Middle frontal gyrus (tissue), 1 donor: ENCODE results near the gene CUL2.

Source experiments
- DNase-seq: peaks from one replicate; pipeline ENCODE4 v3.0.0-alpha.2; 2015; ENCODE audit warnings: low spot score; ENCODE audit errors: extremely low spot score

CUL2 gene

GRCh38 chr10:35090162-35090954 lies at the start of gene CUL2:
Gene CUL2, minus strand, starts transcription at chr10:35090341. Its CDS starts 19,024 bp downstream, at chr10:35071317.
- peak; percentile 85 for DNase-seq

GRCh38 chr10:35136263-35136815 lies 46.2 kb upstream of the CUL2 start:
- no peak for DNase-seq

GRCh38 chr10:35135861-35136260 lies 45.7 kb upstream of the CUL2 start:
- no peak for DNase-seq

- DNase-seq = no peak
Observed at GRCh38 chr10:35133586-35133985, 43.4 kb upstream of the CUL2 start.

GRCh38 chr10:35132727-35133126 lies 42.6 kb upstream of the CUL2 start:
- no peak for DNase-seq

- DNase-seq = no peak
Observed at GRCh38 chr10:35130663-35131062, 40.5 kb upstream of the CUL2 start.

GRCh38 chr10:35129185-35129674 lies 39.1 kb upstream of the CUL2 start:
- DNase-seq = no peak

- no peak for DNase-seq
Observed at GRCh38 chr10:35127289-35127891, 37.2 kb upstream of the CUL2 start.

GRCh38 chr10:35126530-35127288 lies 36.6 kb upstream of the CUL2 start, which contains the start of gene CREM:
Gene CREM, plus strand, starts transcription at chr10:35126846. Its CDS starts 10,990 bp downstream, at chr10:35137836.
- peak; percentile 88 for DNase-seq

- no peak for DNase-seq
Observed at GRCh38 chr10:35126062-35126529, 36.0 kb upstream of the CUL2 start.

- DNase-seq = no peak
Observed at GRCh38 chr10:35124540-35124939, 34.4 kb upstream of the CUL2 start.

- no peak for DNase-seq
Observed at GRCh38 chr10:35119378-35119777, 29.2 kb upstream of the CUL2 start.

- DNase-seq = no peak
Observed at GRCh38 chr10:35112571-35112970, 22.4 kb upstream of the CUL2 start.

- no peak for DNase-seq
Observed at GRCh38 chr10:35103882-35104281, 13.7 kb upstream of the CUL2 start.

GRCh38 chr10:35097510-35097909 lies 7.4 kb upstream of the CUL2 start:
- DNase-seq = no peak

GRCh38 chr10:35096312-35096711 lies 6.2 kb upstream of the CUL2 start:
- no peak for DNase-seq

GRCh38 chr10:35092851-35093250 lies 2.7 kb upstream of the CUL2 start:
- DNase-seq = no peak

GRCh38 chr10:35091994-35092790 lies 2.1 kb upstream of the CUL2 start:
- no peak for DNase-seq

GRCh38 chr10:35089611-35090161 lies 455 bp downstream of the CUL2 start:
- DNase-seq = no peak

- no peak for DNase-seq
Observed at GRCh38 chr10:35083242-35083641, 6.9 kb downstream of the CUL2 start.
